ENCODE results near the gene SEC14L2.

GRCh38 chr22:30470655-30471054, 73.8 kb downstream of the SEC14L2 start:
- TF ChIP-seq CEBPB (IDR thresholded peaks at IDR 0.05; ENCODE audit: low read depth, low read length): no peak
- TF ChIP-seq CTCF (IDR thresholded peaks at IDR 0.05; ENCODE audit: control extremely low read depth in 1 of 3, insufficient read depth in 1 of 3, low read depth in 1 of 3, low read length in 3 of 3): no peak
- no peak for TF ChIP-seq EGR1 (IDR thresholded peaks at IDR 0.05; ENCODE audit: borderline replicate concordance, low read depth, low read length)
- no peak for TF ChIP-seq TAF1 (IDR thresholded peaks at IDR 0.05; ENCODE audit: low read depth, low read length)
- no peak for TF ChIP-seq POLR2A (IDR thresholded peaks at IDR 0.05; ENCODE audit: control extremely low read depth in 1 of 2, low read depth in 2 of 2, low read length in 2 of 2)
- no peak for TF ChIP-seq EZH2 (IDR thresholded peaks at IDR 0.05; ENCODE audit: low read depth, low read length, severe bottlenecking)
- no peak for TF ChIP-seq CHD2 (IDR thresholded peaks at IDR 0.05; ENCODE audit: low read length)
- TF ChIP-seq TCF12 (IDR thresholded peaks at IDR 0.05; ENCODE audit: low read depth, low read length): no peak
- no peak for TF ChIP-seq POLR2AphosphoS5 (IDR thresholded peaks at IDR 0.05; ENCODE audit: low read depth, low read length)
